Fibroblast of skin of abdomen (primary cell): ENCODE data around the gene CCM2.

Experiments
- DNase-seq: peaks from one replicate; pipeline ENCODE4 v3.0.0-alpha.2; 2013

CCM2 gene

GRCh38 chr7:45068236-45069023, 68.4 kb downstream of the CCM2 start:
- DNase-seq: no peak

DNA sequence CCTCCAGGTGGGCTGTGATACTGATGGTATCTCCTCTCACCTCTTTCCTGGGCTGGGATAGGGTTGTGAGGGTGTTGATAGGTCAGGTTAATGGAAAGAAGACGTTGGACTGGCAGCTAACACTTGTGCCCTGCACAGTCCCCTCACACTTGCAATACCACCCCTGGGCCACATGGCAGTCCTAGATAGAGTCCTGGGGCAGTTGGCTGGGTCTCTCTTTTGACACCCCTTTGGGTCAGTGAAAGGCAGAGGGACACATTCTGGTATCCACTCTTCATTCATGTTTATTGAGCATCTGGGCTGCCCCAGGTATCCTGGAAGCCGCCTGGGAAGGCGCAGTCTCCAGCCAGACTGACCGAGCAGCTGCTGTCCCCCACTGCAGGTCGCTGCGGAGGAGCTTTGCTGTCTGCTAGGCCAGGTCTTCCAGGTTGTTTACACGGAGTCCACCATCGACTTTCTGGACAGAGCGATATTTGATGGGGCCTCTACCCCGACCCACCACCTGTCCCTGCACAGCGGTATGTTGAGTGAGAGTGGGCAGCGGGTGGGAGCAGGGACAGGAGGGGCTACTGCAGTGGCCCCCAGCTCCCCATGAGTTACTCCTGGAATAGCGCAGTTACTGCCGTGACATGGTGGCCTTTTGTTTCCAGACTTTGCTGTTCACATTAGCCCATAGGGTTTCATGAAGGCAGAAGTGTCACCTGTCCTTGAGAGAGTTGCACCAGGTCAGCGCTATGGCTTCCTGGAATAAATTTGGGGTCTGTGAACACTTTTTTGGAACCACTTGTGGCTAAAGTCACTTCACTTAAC, 69.6 kb downstream of the CCM2 start:
- no peak for DNase-seq

- no peak for DNase-seq
Observed at GRCh38 chr7:45070254-45070642, 70.2 kb downstream of the CCM2 start.

DNA sequence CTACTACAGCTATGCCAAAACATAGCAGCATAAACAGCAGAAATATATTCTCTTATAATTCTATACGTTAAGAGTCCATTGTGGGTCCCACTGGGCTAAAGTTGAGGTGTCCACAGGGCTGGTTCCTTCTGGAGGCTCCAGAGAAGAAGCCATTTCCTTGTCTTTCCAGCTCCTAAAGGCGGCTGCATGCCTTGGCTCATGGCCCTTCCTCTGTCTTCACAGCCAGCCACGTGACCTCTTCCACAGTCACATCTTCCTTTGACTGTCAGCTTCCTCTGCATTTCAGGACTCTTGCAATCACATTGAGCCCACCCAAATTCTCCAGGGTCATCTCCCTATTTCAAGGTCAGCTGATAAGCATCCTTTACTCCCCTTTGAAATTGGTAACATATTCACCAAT, 71.5 kb downstream of the CCM2 start:
- no peak for DNase-seq

- no peak for DNase-seq
Observed at GRCh38 chr7:45072131-45073030, 72.4 kb downstream of the CCM2 start.

DNA sequence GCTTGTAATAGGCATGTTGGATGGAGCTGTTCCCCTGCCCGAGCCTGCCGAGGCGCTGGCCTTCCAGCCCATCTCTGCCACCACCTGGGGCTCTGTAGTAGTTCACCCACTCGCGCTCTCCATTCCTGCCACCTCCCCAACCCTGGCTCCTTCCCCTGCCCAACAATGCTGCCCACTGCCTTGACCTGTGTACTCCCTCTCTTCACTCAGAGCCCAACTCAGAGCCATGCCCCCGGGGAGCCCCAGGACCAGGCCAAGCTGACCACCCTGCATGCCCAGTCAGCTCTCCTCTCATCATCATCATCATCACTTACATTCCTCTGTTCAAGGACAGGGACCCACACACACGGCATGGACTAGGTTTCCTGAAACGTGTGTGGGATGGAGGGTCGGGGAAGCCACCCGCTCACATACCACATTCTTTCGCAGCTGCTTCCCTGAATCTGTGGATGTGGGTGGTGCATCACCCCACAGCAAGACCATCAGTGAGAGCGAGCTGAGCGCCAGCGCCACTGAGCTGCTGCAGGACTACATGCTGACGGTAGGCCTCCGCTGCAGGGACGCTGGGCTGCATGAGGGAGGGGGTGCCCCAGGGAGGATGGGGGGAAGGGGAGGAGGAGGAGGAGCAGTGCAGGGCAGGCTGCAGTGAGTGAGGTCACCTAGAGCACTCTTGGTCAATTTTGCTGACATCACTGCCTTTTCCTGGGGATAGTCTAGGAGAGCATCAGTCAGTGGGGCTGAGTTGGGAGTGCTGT, 73.2 kb downstream of the CCM2 start:
- DNase-seq: no peak

DNA sequence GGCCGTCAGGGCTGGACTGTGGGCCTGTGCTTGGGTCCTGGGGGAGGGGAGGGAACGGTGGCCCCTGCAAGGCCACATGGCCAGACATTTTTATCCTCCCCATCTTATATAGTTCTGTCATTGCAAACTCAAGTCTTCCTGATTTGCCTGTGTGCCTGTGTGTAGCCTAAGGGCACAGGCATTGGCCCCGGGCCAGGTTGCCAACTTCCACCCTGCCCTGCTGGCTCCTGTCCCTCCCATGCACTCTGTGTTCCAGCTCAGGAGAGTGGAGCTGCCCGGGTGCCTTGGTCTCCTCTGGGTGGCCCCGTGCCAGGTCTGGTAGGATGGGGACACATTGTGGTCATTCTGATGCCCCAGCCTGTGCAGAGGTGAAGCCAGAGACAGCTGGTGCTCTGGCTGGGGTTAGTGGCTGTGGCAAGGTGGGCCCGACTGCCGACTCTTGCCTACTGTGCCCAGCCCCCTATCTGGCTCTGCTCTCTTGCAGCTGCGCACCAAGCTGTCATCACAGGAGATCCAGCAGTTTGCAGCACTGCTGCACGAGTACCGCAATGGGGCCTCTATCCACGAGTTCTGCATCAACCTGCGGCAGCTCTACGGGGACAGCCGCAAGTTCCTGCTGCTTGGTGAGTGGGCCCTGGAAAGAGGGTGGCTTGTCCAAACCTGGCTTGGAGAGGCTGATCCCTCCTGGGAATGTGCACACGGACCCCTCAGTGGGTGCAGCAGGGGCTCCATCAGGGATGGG, 74.0 kb downstream of the CCM2 start:
- no peak for DNase-seq

DNA sequence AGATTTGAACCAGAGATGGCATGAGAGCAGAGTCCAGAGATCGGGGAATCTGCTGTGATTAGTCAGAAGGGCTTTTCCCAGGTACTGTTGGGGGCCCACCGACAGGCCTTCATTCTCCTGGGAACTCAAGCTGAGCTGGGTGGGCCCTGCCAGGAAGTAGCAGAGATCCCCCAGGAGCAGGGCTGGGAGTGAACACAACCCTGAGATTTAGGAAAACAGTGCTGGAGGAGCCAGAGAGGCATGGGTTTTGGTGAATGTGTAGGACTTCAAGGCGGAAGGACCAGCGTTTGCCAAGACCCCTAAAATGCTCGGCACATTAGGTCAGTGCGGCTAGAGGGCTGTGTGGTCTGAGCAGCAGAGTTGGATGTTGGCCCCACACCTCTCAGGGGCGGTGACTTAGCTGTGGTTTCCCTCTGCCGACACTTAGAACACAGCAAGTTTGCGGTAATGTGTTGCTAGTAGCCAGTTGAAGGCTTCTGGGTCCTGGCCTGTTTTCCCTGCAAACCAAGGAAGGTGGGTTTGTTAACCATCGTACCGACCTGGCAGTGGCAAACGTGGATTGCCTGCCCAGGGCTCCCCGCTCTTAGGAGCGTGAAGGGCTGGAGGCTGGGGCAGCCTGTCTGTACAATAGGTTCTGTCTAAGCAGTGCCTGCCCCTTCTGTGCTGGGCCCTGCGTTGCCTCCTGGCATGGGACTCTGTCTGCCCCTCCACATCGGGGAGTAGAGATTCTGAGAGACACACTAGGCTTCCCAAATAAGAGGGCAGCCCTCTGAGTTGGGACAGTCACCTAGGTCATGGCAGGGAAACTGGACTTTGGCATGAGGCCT, 74.7 kb downstream of the CCM2 start:
- DNase-seq: no peak

DNA sequence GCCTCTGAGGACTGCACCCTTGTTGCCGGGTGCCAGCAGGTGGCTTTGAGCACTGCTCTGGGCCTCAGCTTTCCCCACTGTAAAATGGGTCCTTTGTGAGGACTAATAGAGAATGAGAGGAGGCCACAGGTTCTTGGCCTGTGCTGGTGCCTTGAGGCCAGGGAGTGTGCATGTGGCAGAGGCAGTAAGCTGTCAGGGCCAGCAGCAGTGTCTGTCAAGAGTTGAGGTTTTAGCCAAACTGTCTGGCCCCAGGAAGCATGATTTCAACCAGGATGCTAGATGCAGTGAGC, 75.3 kb downstream of the CCM2 start:
- no peak for DNase-seq

GRCh38 chr7:45075871-45076796, 76.1 kb downstream of the CCM2 start:
- no peak for DNase-seq

- no peak for DNase-seq
Observed at GRCh38 chr7:45076946-45077345, 76.9 kb downstream of the CCM2 start.

DNA sequence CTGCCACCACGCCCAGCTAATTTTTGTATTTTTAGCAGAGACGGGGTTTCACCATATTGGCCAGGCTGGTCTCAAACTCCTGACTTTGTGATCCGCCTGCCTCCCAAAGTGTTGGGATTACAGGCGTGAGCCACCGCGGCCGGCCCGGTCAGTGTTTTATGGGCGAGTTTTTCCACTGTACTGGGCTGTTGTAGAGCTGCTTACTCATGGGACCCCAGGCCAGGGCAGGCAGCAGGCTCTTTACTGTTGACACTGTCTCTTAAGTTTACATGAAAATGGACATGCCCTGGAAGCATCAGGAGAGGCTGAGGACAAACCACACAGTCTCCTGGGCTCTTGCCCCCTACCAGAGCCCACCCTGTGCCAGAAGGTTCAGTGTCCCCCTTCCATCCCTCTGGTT, 77.6 kb downstream of the CCM2 start:
- no peak for DNase-seq

GRCh38 chr7:45078125-45078681, 78.2 kb downstream of the CCM2 start:
- no peak for DNase-seq

DNA sequence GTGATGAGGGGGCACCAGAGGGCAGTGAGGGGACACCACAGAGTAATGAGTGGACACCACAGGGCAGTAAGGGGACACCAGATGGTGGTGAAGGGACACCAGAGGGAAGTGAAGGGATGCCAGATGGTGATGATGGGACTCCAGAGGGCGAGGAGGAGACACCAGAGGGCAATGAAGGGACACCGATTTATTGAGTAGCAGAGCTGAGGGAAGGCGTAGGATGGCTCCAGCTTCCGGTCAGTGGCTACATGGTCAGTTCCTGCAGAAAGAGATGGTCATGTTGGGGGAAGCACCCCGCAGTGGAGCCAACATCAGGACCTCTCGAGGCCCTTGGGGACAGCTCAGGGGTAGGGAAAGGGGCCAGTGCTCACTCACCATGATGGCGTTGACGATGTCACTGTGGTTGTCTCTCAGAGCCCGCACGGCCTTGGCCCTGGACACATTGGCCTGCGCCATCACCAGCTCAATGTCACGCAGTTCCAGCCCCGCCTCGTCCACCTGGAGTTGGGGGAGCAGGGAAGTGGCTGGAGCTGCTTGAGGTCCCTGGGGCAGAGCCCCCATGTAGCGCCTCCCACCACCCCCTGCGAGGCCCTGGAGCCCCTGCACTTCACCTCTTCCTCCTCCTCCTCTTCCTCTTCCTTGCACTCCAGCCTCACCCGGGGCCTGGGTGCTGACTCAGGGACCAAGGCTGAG, 80.4 kb downstream of the CCM2 start:
- DNase-seq: no peak

GRCh38 chr7:45080958-45081669, 81.1 kb downstream of the CCM2 start:
- no peak for DNase-seq

- DNase-seq: no peak
Observed at GRCh38 chr7:45081670-45081974, 81.6 kb downstream of the CCM2 start.

DNA sequence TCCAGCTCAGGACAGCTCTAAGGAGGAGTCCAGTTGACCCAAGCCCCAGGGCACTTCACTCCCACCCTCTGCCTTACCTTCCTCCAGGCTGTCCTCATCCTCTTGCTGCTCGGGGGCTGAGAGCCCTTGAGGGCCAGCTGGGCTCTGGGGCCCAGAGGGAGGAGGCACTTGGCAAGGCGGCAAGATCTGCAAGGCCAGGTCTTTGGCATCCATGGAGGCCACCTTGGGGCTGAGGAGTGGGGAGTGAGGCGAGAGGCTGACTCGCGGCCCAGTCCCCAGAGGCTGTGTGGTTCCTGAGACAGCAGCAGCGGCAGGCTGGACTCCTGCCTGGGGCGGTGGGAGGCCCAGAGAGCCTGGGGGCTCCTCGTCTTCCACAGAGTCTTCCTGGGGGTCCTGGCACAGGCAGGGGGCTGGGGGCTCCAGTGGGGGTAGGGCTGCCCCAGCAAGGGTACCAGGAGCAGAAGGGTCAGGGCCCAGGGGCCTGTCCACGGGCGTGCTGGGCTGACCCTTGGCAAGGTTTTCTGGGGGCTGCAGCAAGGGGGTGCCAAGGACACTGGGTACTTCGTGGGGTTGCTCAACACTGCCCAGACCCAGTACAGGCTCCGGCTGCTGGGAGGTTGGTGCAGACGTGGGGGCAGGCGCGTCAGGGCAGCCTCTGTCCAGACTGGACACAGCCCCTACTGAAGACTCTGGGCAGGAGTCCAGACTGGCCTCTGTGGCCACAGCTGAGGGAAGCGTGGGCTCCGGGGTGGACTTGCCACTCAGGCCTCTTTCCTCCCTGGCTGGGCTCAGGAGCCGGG, 82.2 kb downstream of the CCM2 start:
- DNase-seq: no peak
